Measurements from ENCODE around the gene CDYL. TPM values are rescaled to one million over a fixed set of nuclear protein-coding genes. Genes with fewer than 3 reads are reported as not detected.
A peak's percentile ranks its signal among the peaks of the same experiment; 100 is the strongest.

Gene CDYL
- total RNA-seq, 3 donors from 2014 or later (not counting 1 experiment from before 2014, with no cell fraction given) = 81.3 to 101 (median 83.8) TPM

GRCh38 chr6:4902363-4902762 lies 126.2 kb downstream of the CDYL start:
- DNase-seq = no peak
- Histone ChIP-seq H3K4me1 (ENCODE audit: control insufficient read depth, insufficient read depth, low read length) (peaks cover 11% of the 10 kb centered on the region), H3K4me3 (ENCODE audit: low read length) (no peak overlapping the region), H3K9me3 (ENCODE audit: control insufficient read depth, insufficient read depth, low read length) (no peaks in the 10 kb centered on the region), H3K27ac (ENCODE audit: low read length) (no peak overlapping the region), H3K36me3 (ENCODE audit: control insufficient read depth, insufficient read depth, low read length) (peaks cover 2% of the 10 kb centered on the region), H3K27me3 (ENCODE audit: control insufficient read depth, insufficient read depth, low read length) (no peaks in the 10 kb centered on the region)
- Mint-ChIP-seq H3K27ac (peak overlapping the region in 1 of 2 donors; percentile 20), H3K4me1 (peaks cover 19 to 30% of the 10 kb centered on the region in 2 donors), H3K27me3 (ENCODE audit: low read depth in 2 of 2) (no peaks in the 10 kb centered on the region), H3K36me3 (no peaks in the 10 kb centered on the region), H3K4me3 (no peak overlapping the region), H3K9me3 (peaks cover 0 to 2% of the 10 kb centered on the region in 2 donors)
- ATAC-seq = no peak
- WGBS (ENCODE audit: insufficient coverage) = 50% methylated on average over 2 of the region's 2 CpGs
- no peak for TF ChIP-seq CTCF (IDR thresholded peaks at IDR 0.05)
- intact Hi-C loops (cut with micrococcal nuclease) = loop anchor here (10.0 kb wide), 1 partner anchor 298 kb away; no protein-coding TSS in a partner anchor

- H3K4me3 ChIP-seq (ENCODE audit: low read length) = no peak overlapping the region
- no peak overlapping the region for H3K4me3 Mint-ChIP-seq
- no peak for DNase-seq
- peak overlapping the region in 1 of 2 donors; percentile 63 for H3K27ac Mint-ChIP-seq
- no peaks in the 10 kb centered on the region for H3K27me3 ChIP-seq (ENCODE audit: control insufficient read depth, insufficient read depth, low read length)
- peaks cover 0 to 2% of the 10 kb centered on the region in 2 donors for H3K9me3 Mint-ChIP-seq
- no peak for TF ChIP-seq CTCF (IDR thresholded peaks at IDR 0.05)
- H3K36me3 Mint-ChIP-seq = no peaks in the 10 kb centered on the region
- no peaks in the 10 kb centered on the region for H3K9me3 ChIP-seq (ENCODE audit: control insufficient read depth, insufficient read depth, low read length)
- peaks cover 2% of the 10 kb centered on the region for H3K36me3 ChIP-seq (ENCODE audit: control insufficient read depth, insufficient read depth, low read length)
- intact Hi-C loops (cut with micrococcal nuclease) = loop anchor here (10.0 kb wide), 1 partner anchor 298 kb away; no protein-coding TSS in a partner anchor
- H3K27me3 Mint-ChIP-seq (ENCODE audit: low read depth in 2 of 2) = no peaks in the 10 kb centered on the region
- WGBS (ENCODE audit: insufficient coverage) = 96% methylated on average over 8 of the region's 9 CpGs
- peaks cover 18% of the 10 kb centered on the region for H3K4me1 ChIP-seq (ENCODE audit: control insufficient read depth, insufficient read depth, low read length)
- no peak for ATAC-seq
- H3K4me1 Mint-ChIP-seq = peaks cover 26 to 37% of the 10 kb centered on the region in 2 donors
- no peak overlapping the region for H3K27ac ChIP-seq (ENCODE audit: low read length)
Observed at GRCh38 chr6:4903121-4903520, 126.9 kb downstream of the CDYL start.

DNA sequence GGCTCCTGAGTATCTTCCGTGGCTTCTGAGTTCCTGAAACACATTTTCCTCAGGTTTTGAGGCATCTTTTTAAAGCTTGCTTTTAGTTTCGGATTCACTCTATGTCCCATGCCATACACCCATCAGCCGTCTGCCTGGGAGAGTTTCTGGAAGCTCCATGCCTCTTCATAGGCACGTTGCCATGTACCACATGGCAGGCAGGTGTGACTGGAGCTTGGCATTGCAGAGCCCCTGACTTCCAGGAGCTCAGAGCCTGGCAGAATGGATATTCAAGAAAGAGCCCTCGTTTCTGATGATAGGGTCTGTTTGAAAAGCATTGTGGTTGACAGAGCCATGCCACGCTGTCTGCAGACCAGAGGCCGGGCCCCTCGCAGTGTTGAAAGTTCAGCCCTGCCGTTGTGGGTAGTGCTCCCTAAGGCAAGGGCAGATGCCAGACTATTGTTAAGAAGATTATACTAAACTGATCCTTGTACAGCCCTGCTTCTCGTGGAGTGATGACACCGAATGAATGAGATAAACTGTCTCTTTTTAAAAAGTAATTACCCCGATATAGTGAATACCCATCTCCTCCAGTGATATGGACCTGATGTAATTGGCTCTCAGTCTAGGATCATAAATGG lies 127.7 kb downstream of the CDYL start:
- peak overlapping the region in 1 of 2 donors; percentile 63 for H3K27ac Mint-ChIP-seq
- intact Hi-C loops (cut with micrococcal nuclease) = loop anchor here (10.0 kb wide), 1 partner anchor 299 kb away; no protein-coding TSS in a partner anchor
- peaks cover 20% of the 10 kb centered on the region for H3K4me1 ChIP-seq (ENCODE audit: control insufficient read depth, insufficient read depth, low read length)
- no peak for TF ChIP-seq CTCF (IDR thresholded peaks at IDR 0.05)
- peaks cover 34 to 44% of the 10 kb centered on the region in 2 donors for H3K4me1 Mint-ChIP-seq
- no peaks in the 10 kb centered on the region for H3K27me3 Mint-ChIP-seq (ENCODE audit: low read depth in 2 of 2)
- no peak overlapping the region for H3K4me3 Mint-ChIP-seq
- H3K9me3 Mint-ChIP-seq = peaks cover 0 to 2% of the 10 kb centered on the region in 2 donors
- DNase-seq (no peak), ATAC-seq (no peak)
- H3K9me3 ChIP-seq (ENCODE audit: control insufficient read depth, insufficient read depth, low read length) = no peaks in the 10 kb centered on the region
- no peak overlapping the region for H3K27ac ChIP-seq (ENCODE audit: low read length)
- H3K27me3 ChIP-seq (ENCODE audit: control insufficient read depth, insufficient read depth, low read length) = no peaks in the 10 kb centered on the region
- H3K4me3 ChIP-seq (ENCODE audit: low read length) = no peak overlapping the region
- 80% methylated on average over 11 of the region's 12 CpGs for WGBS (ENCODE audit: insufficient coverage)
- H3K36me3 Mint-ChIP-seq = no peaks in the 10 kb centered on the region
- peaks cover 2% of the 10 kb centered on the region for H3K36me3 ChIP-seq (ENCODE audit: control insufficient read depth, insufficient read depth, low read length)

Data from natural killer cell (primary cell).